Activated gamma-delta T cell treated with anti-CD3 and anti-CD28 coated beads, Interleukin-2, amount 50 U/mL, for 16 hours (primary cell): ENCODE measurements around the gene STARD13.
"Not testable (repeated sequence)": the region's sequence is repeated elsewhere in the genome, so short reads cannot be mapped to it uniquely, and the experiment has no call there.

Source experiments
- DNase-seq: peaks from one replicate; pipeline ENCODE4 v3.0.0-alpha.2; 2020; ENCODE audit warnings: low read depth

Gene STARD13

GRCh38 chr13:33174931-33175330 is 110.6 kb downstream of the STARD13 start:
- no peak for DNase-seq

DNA sequence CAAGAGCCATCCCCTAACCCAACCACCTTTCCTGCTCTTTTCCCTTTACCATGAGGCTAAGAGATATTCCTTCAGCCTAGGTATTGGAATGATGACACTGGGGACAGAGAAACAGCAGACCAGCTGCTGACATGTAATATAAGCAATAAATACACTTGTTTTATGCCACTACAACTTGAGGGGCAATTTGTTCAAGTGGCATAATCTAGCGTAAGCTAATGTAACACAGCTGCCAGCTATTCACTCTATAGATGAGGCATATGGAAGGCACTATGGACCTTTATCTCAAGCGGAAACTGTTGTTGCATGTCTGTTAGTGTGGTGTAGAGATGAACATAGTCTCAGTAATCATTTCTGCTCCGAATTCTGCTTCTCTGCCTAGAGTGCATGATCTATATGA is 111.1 kb downstream of the STARD13 start:
- DNase-seq, result no peak

DNA sequence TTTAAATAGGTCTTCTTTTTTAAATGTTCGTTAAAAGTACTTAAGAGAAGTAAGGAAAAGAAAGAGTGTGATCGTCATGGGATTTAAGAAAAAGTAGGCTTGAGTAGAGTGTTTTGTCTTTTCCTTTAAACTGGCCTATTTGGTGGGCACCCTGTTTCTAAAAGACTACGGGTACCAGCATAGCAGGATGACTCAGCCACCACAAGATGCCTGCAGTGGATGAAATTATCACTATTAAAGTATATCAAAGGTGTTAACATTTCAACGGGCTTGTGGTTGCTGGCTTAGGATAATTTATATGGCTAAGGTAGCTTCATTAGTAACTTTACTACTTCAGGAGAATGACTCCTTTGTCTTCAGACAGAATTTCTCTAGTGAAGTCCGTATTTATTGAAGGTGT is 112.6 kb downstream of the STARD13 start:
- DNase-seq, result no peak

- no peak for DNase-seq
These were observed 113.2 kb downstream of the STARD13 start for GRCh38 chr13:33172400-33172799.

GRCh38 chr13:33169273-33169980 is 116.1 kb downstream of the STARD13 start:
- no peak for DNase-seq

DNA sequence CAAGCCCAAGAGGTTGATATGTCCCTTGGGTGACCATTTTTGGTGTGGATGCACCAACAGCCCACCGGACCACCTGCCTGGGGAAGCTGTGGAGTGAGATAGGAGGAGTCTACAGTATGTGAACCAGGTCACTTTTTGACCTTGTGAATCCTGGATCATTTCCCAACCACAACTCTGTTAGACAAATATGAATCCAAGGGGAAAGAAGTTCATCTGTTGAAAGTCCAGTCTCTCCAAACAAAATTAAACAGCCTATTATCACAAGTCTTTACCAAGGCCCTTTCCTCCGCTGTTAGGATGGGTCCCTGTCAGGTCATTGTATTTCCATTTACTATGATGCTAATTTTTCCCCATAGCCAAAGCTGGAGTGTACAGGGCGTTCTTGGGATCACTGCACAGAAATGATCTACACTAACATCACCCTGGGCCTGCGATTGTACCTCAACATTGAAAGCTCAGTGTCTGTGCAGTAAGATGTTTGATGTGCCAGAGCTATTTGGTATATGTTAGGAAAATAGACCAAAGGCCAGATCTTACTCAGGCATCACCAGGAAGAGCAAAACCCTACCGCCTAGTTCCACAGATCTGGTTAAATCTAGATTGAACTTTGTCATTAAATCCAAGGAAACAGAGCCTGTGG is 117.1 kb downstream of the STARD13 start:
- no peak for DNase-seq

DNA sequence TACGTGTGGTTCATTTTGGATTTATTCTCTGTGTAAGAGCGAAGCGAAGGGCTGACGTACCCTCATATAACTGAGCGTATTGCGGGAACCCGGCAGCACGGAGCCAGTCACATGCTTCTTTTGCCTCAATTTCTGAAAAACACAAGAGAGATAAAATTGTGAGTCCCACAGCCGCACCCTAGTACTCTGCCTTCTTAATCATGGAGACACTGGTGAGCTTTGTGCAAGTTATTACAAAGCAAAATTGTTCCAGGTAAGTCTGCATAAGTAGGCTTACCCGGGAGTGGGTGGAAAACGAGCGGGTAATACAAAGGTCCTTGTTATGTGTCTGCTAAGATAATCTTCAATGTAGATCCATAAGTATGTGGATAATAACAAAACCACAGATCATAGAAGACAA is 118.1 kb downstream of the STARD13 start:
- no peak for DNase-seq

GRCh38 chr13:33165787-33166186 is 119.8 kb downstream of the STARD13 start:
- no peak for DNase-seq

DNA sequence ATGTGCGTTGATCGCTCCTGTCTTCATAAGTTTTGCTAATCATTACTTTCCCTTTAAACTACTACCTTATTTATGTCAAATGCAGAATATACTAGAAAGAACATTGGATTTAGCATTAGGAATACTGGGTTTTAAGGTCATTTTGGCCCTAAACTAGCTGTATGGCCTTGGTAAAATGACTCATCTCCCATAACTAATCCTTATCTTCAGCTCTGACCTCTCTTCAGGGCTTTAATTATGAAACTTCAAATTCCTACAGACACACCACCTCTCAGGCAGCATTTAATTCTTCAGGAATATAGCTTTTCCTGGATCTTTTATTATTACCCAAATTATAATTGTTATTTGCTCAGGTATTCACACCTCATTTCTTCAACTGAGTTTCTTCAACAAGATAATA is 121.2 kb downstream of the STARD13 start:
- no peak for DNase-seq

DNA sequence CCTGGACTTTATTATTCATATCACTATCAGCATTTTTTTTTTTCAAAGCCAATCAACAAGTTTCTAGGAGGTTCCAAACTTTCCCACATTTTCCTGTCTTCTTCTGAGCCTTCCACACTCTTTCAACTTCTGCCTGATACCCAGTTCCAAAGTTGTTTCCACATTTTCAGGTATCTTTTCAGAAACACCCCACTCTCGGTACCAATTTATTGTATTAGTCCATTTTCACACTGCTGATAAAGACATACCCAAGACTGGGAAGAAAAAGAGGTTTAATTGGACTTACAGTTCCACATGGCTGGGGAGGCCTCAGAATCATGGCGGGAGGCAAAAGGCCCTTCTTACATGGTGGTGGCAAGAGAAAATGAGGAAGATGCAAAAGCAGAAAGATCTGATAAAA is 122.8 kb downstream of the STARD13 start:
- not testable (repeated sequence) for DNase-seq

- DNase-seq, result no peak
These were observed 126.7 kb downstream of the STARD13 start for GRCh38 chr13:33158816-33159215.

DNA sequence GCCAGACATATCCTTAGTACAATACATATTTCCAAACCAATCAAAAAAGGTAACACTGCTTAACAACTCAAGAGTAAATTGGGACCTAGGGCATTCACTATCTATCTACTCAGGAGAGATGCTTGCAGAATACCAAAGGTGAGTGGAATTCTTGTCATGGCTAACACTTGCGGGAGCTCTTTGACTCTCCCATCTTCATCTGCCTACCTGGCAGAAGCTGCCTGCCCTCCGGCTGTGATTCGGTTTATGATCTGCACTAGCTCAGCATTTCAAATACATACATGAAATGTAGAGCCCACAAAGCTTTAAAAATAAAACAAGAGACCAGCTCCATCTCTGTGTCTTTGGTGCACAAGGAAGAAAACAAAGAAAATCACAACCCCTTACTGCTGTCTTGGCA is 127.3 kb downstream of the STARD13 start:
- no peak for DNase-seq

- no peak for DNase-seq
These were observed 130.6 kb downstream of the STARD13 start for GRCh38 chr13:33154911-33155310.

GRCh38 chr13:33153421-33154404 is 131.8 kb downstream of the STARD13 start:
- DNase-seq, result no peak

- DNase-seq, result no peak
These were observed 133.2 kb downstream of the STARD13 start for GRCh38 chr13:33152389-33152788.

DNA sequence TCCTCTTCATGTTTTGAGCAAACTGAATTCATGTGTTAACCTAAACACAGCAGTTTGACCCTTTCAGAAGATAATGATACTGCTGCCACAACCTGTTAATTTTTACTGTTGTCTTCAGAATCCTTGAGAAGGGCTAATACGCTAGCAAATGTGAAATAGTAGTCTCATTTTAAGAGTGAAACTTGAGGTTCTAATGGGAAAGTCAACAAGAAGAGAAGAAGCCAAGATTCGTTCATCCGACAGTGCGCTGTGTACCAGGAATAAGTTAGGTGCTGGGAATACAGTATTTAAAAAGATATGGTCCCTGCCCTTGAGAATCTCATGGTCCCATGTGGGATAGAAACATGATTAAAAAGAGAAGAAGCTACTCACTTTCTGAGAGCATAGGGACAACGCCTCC is 134.9 kb downstream of the STARD13 start:
- DNase-seq, result no peak

GRCh38 chr13:33150126-33150525 is 135.4 kb downstream of the STARD13 start:
- no peak for DNase-seq

- DNase-seq, result no peak
These were observed 137.7 kb downstream of the STARD13 start for GRCh38 chr13:33147832-33148231.

DNA sequence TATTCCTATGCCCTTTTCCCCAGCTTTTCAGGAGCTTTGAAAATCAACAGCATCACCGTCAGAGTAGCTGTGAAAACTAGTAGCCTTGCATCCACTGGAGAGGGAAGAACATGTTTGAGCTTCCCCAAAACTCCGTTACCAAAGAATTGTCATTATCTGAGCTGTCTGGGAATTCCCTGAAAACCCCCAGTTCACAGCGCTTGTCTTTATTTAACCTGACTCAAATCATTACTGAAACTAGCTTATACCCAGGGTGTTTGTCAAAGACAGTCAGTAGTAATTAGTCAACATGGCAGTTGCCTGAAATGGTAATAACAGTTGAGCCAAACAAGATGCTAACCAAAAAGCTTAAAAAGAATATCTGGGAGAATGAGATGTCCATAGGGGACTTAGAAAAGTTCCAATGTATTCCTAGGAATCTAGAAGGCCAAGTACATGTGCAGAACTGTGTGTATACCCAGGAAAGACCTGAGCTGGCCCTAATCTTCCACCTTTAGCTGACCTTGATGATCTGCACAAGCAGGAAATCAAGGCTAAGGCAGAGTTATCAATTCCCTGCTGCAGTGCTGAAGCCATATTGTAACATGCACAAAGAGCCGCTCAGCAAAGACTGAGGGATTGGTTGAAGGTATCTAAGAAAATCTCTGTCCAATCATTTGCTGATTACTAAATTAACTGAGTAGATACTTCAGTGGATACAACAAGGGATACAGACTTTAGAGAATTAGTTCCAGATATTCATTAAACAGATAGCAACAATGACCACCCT is 138.5 kb downstream of the STARD13 start:
- DNase-seq, result no peak

GRCh38 chr13:33145667-33146066 is 139.9 kb downstream of the STARD13 start:
- no peak for DNase-seq

DNA sequence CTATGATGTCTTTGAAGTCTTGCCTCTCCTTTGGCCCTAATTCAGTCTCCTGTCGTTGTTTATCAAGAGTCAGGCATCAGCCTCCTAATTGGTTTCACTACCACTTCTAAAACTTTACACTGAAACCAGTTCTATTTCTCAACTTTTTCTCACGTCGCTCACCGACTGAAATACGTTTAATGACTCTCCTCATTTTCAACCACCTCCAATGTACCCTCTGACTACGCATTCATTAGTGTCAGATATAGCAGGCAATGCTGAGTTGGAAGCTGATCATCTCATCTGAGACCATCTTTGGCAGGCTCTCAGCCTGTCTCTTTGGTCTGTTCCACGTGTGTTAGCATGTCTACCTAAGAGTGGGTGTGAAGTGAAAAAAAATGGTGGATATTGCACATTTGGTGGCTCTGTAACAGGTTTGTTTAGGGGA is 141.2 kb downstream of the STARD13 start:
- DNase-seq, result no peak
